Measurements from ENCODE around the gene OMP.

OMP gene

DNA sequence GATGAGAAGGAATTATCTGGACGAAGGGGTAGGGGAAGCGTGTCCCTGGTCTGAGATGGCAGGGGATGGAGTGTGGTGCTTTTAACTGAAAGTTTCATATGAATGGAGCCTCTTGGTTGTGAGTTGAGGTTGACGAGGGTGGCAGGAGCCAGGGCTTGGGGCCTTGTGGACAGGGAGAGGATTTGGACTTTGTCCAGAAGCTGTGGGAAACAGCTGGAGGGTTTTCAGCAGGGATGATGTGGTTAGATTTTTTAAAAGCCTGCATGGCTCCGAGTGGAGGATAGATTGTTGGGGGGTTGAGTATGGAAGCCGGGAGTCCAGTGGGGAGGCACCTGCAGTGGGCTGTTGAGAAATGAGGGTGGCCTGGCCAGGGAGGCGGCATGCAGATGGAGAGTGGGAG lies 50.2 kb downstream of the OMP start:
- peak; percentile 23 for DNase-seq (ENCODE audit: low read depth)
- TF ChIP-seq, protein P1, sequence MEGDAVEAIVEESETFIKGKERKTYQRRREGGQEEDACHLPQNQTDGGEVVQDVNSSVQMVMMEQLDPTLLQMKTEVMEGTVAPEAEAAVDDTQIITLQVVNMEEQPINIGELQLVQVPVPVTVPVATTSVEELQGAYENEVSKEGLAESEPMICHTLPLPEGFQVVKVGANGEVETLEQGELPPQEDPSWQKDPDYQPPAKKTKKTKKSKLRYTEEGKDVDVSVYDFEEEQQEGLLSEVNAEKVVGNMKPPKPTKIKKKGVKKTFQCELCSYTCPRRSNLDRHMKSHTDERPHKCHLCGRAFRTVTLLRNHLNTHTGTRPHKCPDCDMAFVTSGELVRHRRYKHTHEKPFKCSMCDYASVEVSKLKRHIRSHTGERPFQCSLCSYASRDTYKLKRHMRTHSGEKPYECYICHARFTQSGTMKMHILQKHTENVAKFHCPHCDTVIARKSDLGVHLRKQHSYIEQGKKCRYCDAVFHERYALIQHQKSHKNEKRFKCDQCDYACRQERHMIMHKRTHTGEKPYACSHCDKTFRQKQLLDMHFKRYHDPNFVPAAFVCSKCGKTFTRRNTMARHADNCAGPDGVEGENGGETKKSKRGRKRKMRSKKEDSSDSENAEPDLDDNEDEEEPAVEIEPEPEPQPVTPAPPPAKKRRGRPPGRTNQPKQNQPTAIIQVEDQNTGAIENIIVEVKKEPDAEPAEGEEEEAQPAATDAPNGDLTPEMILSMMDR (conservative IDR thresholded peaks at IDR 0.05; ENCODE audit: low read length) = no peak
- no peak overlapping the region for H3K4me3 ChIP-seq (ENCODE audit: low read length)

Measured in AG10803 (cell line).